Tibial nerve (tissue), 4 donors: ENCODE data around the gene UBE2H. TPM values are rescaled to one million over a fixed set of nuclear protein-coding genes. Genes with fewer than 3 reads are reported as not detected.

Source experiments
- DNase-seq, 2 donors: peaks; one replicate each; pipeline ENCODE4 v3.0.0-alpha.2; 2019; ENCODE audit warnings: low spot score in 2 of 2
- H3K27ac ChIP-seq, 4 donors: fragments of 200-600 bp; sonication (generic) in 3 of 4; one replicate each; pipeline ENCODE4 v1.5.1; 2017 to 2019; ENCODE audit warnings: mild to moderate bottlenecking in 1 of 4
- H3K27me3 ChIP-seq, 2 donors: fragments of 200-600 bp; sonication (generic) in 1 of 2; one replicate each; pipeline versions ENCODE4 v1.5.1 to v1.6.0; 2017 to 2019
- H3K36me3 ChIP-seq, 3 donors: fragments of 200-600 bp; sonication (generic); one replicate each; pipeline ENCODE4 v1.5.1; 2018 to 2019
- H3K4me1 ChIP-seq, 4 donors: fragments of 200-600 bp; sonication (generic) in 3 of 4; one replicate each; pipeline ENCODE4 v1.5.1; 2017 to 2019
- H3K4me3 ChIP-seq, 4 donors: fragments of 200-600 bp; sonication (generic) in 3 of 4; one replicate each; pipeline ENCODE4 v1.5.1; 2017 to 2019; ENCODE audit warnings: mild to moderate bottlenecking in 1 of 4, moderate library complexity in 1 of 4
- H3K9me3 ChIP-seq, 4 donors: fragments of 200-600 bp; sonication (generic) in 3 of 4; one replicate each; pipeline ENCODE4 v1.5.1; 2017 to 2019
- CTCF ChIP-seq, 5 experiments: fragments of 200-600 bp in 3 of 5; fragments of 450-650 bp in 2 of 5; sonication (generic) in 3 of 5; IDR thresholded peaks; one replicate each; pipeline ENCODE4 v1.5.1; 2016 to 2019; ENCODE audit warnings: antibody characterized with exemption in 5 of 5, mild to moderate bottlenecking in 3 of 5, moderate library complexity in 2 of 5
- EP300 ChIP-seq, 2 donors: sonication (generic); formaldehyde crosslinking; IDR thresholded peaks; one replicate each; pipeline ENCODE4 v1.6.1; 2017; ENCODE audit warnings: antibody characterized with exemption in 2 of 2, mild to moderate bottlenecking in 1 of 2
- POLR2A ChIP-seq, 2 donors: fragments of 450-650 bp; IDR thresholded peaks; one replicate each; pipeline ENCODE4 v1.6.1; 2017; ENCODE audit warnings: antibody characterized with exemption in 2 of 2, mild to moderate bottlenecking in 2 of 2, moderate library complexity in 2 of 2
- WGBS, 2 donors: methylation state at CpG; one replicate each; pipeline ENCODE4 v1.1.5; 2018; 5-methylcytosine and 5-hydroxymethylcytosine counted together
- total RNA-seq, 4 donors: library from RNA; depleted of rRNA; stranded (reverse); fragments of >200 nt; gene quantifications; one replicate each; pipeline ENCODE4 v1.1.0, GENCODE V29; 2016

Gene UBE2H
- total RNA-seq, 4 donors from 2014 or later: 69.6 to 92.3 (median 80.9) TPM

DNA sequence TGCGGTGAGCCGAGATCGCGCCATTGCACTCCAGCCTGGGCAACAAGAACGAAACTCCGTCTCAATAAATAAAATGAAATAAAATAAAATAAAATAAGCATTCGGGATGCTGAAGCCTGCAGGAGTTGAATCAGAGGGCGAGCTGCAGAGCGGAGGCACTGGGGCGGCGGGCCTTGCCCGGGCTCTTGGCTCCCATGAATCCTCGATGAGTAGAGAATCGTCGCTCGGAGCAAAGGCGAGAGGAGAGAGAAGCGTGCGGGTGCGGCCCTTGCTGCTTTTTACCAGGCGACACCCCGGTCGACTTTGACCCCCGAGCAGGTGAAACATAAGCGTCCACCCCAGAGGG, 168.3 kb downstream of the UBE2H start:
- H3K27me3 ChIP-seq: peaks cover 5 to 99% of the 10 kb centered on the region in 2 donors
- 13 to 18% methylated on average over 25 of the region's 25 CpGs for WGBS, 2 donors
- TF ChIP-seq POLR2A (IDR thresholded peaks at IDR 0.05) (no peak), CTCF (IDR thresholded peaks at IDR 0.05) (no peak), EP300 (IDR thresholded peaks at IDR 0.05) (no peak)
- no peak overlapping the region for H3K4me3 ChIP-seq
- DNase-seq: no peak
- H3K4me1 ChIP-seq: peaks cover 0 to 68% (median 50%) of the 10 kb centered on the region in 4 donors
- no peaks in the 10 kb centered on the region for H3K9me3 ChIP-seq
- no peak overlapping the region for H3K27ac ChIP-seq
- no peaks in the 10 kb centered on the region for H3K36me3 ChIP-seq

DNA sequence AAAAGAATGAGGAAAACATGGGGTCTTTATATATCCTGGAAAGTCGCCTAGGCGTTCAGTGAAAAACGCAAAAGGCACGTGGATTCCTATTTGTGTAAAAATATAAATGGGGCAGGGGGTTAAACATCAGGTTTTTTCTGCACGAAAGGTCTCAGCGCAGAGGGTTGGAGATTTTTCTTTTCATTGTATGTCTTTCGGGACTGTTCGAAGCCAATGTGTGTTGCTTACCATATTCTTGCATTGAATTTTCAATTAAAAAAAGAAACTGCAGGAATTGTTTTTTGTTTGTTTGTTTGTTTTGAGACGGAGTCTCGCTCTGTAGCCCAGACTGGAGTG, 169.2 kb downstream of the UBE2H start:
- Histone ChIP-seq H3K36me3 (no peaks in the 10 kb centered on the region), H3K27me3 (peaks cover 12 to 99% of the 10 kb centered on the region in 2 donors), H3K9me3 (no peaks in the 10 kb centered on the region), H3K4me3 (no peak overlapping the region), H3K4me1 (peaks cover 0 to 76% (median 56%) of the 10 kb centered on the region in 4 donors), H3K27ac (no peak overlapping the region)
- no peak for TF ChIP-seq POLR2A (IDR thresholded peaks at IDR 0.05)
- TF ChIP-seq CTCF (IDR thresholded peaks at IDR 0.05): no peak
- no peak for TF ChIP-seq EP300 (IDR thresholded peaks at IDR 0.05)
- DNase-seq: no peak
- 12 to 13% methylated on average over 10 of the region's 10 CpGs for WGBS, 2 donors

- TF ChIP-seq POLR2A (IDR thresholded peaks at IDR 0.05) (no peak), CTCF (IDR thresholded peaks at IDR 0.05) (no peak), EP300 (IDR thresholded peaks at IDR 0.05) (no peak)
These were observed 169.8 kb downstream of the UBE2H start for GRCh38 chr7:129782818-129783583.

GRCh38 chr7:129781928-129782817, 170.6 kb downstream of the UBE2H start:
- Histone ChIP-seq H3K9me3 (no peaks in the 10 kb centered on the region), H3K27me3 (peaks cover 13 to 100% of the 10 kb centered on the region in 2 donors), H3K4me1 (peaks cover 0 to 80% (median 57%) of the 10 kb centered on the region in 4 donors), H3K4me3 (peak overlapping the region in 1 of 4 donors; percentile 11), H3K27ac (no peak overlapping the region), H3K36me3 (no peaks in the 10 kb centered on the region)
- DNase-seq: no peak
- 3 to 4% methylated on average over 31 to 38 of the region's 73 CpGs for WGBS, 2 donors
- TF ChIP-seq EP300 (IDR thresholded peaks at IDR 0.05) (no peak), CTCF (IDR thresholded peaks at IDR 0.05) (no peak), POLR2A (IDR thresholded peaks at IDR 0.05) (no peak)

More at GRCh38 chr7:129782818-129783583, 169.8 kb downstream of the UBE2H start:
- no peaks in the 10 kb centered on the region for H3K36me3 ChIP-seq
- no peak for DNase-seq
- WGBS, 2 donors: 5 to 7% methylated on average over 39 to 41 of the region's 42 CpGs
- H3K9me3 ChIP-seq: no peaks in the 10 kb centered on the region
- H3K27ac ChIP-seq: no peak overlapping the region
- H3K4me3 ChIP-seq: no peak overlapping the region
- H3K27me3 ChIP-seq: peaks cover 13 to 99% of the 10 kb centered on the region in 2 donors
- peaks cover 0 to 80% (median 57%) of the 10 kb centered on the region in 4 donors for H3K4me1 ChIP-seq
